ENCODE results near the gene PRKAG2.

- TF ChIP-seq POLR2A (IDR thresholded peaks at IDR 0.05; ENCODE audit: low read depth, low read length) (no peak), TAF1 (IDR thresholded peaks at IDR 0.05; ENCODE audit: low read depth, low read length) (no peak), POLR2AphosphoS5 (IDR thresholded peaks at IDR 0.05; ENCODE audit: low read depth, low read length) (no peak), SPI1 (IDR thresholded peaks at IDR 0.05; ENCODE audit: low read depth, low read length) (no peak), PAX5 (IDR thresholded peaks at IDR 0.05; ENCODE audit: insufficient read depth, low read length, severe bottlenecking) (no peak), POU2F2 (IDR thresholded peaks at IDR 0.05; ENCODE audit: low read depth, low read length) (no peak)
Observed at GRCh38 chr7:151819866-151820265, 57.0 kb downstream of the PRKAG2 start.

Data from GM12891 (cell line).